ENCODE results near the gene BIVM.
"Not testable (repeated sequence)": the region's sequence is repeated elsewhere in the genome, so short reads cannot be mapped to it uniquely, and the experiment has no call there.

The BIVM gene

DNA sequence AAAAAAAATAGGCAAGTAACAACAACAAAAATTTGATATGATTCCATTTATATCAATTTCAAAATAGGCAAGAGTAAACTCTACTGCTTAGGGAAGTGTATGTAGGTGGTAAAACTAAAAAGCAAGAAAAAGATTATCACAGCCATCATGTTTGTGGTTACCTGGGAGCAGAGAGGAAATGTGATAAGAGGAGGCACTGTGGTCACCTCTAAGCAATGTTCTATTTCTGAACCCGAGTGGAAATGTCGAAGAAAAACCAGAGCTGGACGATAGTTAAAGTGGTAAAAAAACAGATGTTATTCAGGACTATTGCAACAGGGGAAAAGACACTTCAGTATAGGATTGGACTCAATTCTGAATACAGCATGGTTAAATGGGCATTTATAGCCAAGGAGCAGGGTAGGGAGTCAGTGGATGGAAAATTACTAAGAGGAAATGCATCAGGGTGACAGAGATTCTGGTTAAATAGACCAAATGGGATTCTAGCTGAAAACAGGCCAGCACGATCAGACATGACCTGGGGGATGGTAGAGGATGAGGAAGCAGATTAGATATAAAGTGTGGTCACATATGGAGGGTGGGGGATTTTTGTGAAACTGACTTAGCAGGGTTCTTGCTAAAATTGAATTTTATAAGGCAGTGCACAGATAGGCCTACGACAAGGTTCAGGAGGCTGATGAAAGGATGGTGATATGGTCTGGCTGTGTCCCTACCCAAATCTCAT, 19.3 kb upstream of the BIVM start:
- H3K4me1 Mint-ChIP-seq, result no peaks in the 10 kb centered on the region
- H3K36me3 Mint-ChIP-seq (ENCODE audit: low read depth), result peaks cover 38% of the 10 kb centered on the region
- TF ChIP-seq, protein P1, sequence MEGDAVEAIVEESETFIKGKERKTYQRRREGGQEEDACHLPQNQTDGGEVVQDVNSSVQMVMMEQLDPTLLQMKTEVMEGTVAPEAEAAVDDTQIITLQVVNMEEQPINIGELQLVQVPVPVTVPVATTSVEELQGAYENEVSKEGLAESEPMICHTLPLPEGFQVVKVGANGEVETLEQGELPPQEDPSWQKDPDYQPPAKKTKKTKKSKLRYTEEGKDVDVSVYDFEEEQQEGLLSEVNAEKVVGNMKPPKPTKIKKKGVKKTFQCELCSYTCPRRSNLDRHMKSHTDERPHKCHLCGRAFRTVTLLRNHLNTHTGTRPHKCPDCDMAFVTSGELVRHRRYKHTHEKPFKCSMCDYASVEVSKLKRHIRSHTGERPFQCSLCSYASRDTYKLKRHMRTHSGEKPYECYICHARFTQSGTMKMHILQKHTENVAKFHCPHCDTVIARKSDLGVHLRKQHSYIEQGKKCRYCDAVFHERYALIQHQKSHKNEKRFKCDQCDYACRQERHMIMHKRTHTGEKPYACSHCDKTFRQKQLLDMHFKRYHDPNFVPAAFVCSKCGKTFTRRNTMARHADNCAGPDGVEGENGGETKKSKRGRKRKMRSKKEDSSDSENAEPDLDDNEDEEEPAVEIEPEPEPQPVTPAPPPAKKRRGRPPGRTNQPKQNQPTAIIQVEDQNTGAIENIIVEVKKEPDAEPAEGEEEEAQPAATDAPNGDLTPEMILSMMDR (IDR thresholded peaks at IDR 0.05; ENCODE audit: unreplicated experiment in 3 of 3), result no peak
- peak overlapping the region in 1 of 3 experiments; percentile 6 for H3K27ac Mint-ChIP-seq
- H3K27me3 Mint-ChIP-seq (ENCODE audit: low read depth), result no peaks in the 10 kb centered on the region
- H3K9me3 Mint-ChIP-seq, result peaks cover 8% of the 10 kb centered on the region
- H3K4me3 Mint-ChIP-seq, result no peak overlapping the region

DNA sequence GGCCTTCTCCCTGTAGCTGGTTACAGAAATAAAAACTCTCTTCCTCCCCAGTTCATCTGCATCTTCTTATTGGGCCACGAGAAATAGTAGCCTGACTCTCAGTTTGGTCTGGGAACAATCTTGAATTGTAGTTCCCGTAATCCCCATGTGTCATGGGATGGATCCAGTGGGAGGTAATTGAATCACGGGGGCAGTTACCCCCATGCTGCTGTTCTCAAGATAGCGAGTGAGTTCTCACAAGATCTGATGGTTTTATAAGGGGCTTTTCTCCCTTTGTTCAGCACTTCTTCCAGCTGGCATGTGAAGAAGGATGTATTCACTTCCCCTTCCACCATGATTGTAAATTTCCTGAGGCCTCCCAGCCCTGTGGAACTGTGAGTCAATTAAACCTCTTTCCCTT, 18.3 kb upstream of the BIVM start:
- H3K9me3 Mint-ChIP-seq; H3K4me1 Mint-ChIP-seq; H3K4me3 Mint-ChIP-seq; H3K27me3 Mint-ChIP-seq (ENCODE audit: low read depth): not testable (repeated sequence)
- Mint-ChIP-seq H3K27ac (peak overlapping the region in 1 of 3 experiments; percentile 1), H3K36me3 (ENCODE audit: low read depth) (peaks cover 43% of the 10 kb centered on the region)

DNA sequence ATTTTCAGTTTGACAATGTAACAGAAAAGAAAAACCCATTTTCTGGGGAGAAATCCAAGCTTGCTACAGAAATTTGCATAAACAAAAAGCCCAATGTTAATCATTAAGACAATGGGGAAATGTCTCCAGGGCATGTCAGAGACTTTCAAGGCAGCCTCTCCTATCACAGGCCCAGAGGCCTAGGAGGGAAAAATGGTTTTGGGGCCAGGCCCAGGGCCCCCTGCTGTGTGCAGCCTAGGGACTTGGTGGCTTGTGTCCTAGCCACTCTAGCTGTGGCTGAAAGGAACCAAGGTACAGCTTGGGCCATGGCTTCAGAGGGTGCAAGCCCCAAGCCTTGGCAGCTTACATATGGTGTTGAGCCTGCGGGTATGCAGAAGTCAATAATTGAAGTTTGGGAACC, 17.3 kb upstream of the BIVM start:
- no peak overlapping the region for H3K4me3 Mint-ChIP-seq

DNA sequence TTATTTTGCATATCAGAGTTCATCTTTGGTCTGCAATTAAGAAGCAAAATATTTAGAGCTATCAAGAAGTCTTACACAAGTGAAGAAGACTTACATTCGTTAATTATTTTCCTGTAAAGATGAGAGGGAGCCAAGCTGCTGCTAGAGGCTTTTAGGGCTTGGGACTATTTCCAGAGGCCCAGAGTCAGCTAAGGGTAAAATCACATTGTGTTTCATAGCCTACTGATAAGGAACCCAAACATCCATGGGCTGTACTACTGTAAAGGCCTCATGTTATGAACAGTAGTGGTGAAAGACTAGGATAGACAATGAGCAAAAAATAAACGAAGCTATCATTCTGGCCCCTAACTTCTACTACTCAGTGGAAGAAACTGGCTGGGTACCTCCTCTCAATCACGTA, 14.4 kb upstream of the BIVM start:
- TF ChIP-seq, protein P1 (IDR thresholded peaks at IDR 0.05; ENCODE audit: unreplicated experiment in 3 of 3), result no peak
- no peaks in the 10 kb centered on the region for H3K4me1 Mint-ChIP-seq
- peak overlapping the region in 1 of 3 experiments; percentile 18 for H3K27ac Mint-ChIP-seq
- H3K36me3 Mint-ChIP-seq (ENCODE audit: low read depth), result peaks cover 70% of the 10 kb centered on the region
- H3K9me3 Mint-ChIP-seq, result peaks cover 8% of the 10 kb centered on the region
- H3K4me3 Mint-ChIP-seq, result no peak overlapping the region
- no peaks in the 10 kb centered on the region for H3K27me3 Mint-ChIP-seq (ENCODE audit: low read depth)

More for the DNA sequence above, 17.3 kb upstream of the BIVM start:
- Mint-ChIP-seq H3K9me3 (peaks cover 8% of the 10 kb centered on the region), H3K27ac (no peak overlapping the region), H3K36me3 (ENCODE audit: low read depth) (peaks cover 51% of the 10 kb centered on the region), H3K27me3 (ENCODE audit: low read depth) (no peaks in the 10 kb centered on the region), H3K4me1 (no peaks in the 10 kb centered on the region)
- TF ChIP-seq, protein P1 (IDR thresholded peaks at IDR 0.05; ENCODE audit: unreplicated experiment in 3 of 3), result no peak

DNA sequence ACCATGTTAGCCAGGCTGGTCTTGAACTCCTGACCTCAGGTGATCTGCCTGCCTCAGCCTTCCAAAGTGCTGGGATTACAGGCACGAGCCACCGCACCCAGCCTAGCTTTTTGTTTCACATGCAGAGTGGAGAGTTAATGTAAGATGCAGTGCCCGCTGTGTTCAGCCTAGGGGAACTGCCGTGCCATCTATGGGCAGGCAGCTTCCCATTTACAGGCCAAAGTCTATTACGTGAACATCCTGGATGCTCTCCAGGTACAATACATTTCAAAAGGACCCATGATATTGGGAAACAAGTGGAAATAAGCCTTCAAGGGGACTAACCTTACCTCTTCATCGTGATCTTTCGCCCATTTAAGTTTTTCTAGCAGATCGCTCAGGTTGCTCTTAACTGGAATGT, 10.2 kb upstream of the BIVM start:
- H3K36me3 Mint-ChIP-seq (ENCODE audit: low read depth), result peaks cover 59% of the 10 kb centered on the region
- no peak overlapping the region for H3K4me3 Mint-ChIP-seq
- no peak overlapping the region for H3K27ac Mint-ChIP-seq
- TF ChIP-seq, protein P1 (IDR thresholded peaks at IDR 0.05; ENCODE audit: unreplicated experiment in 3 of 3), result no peak
- H3K4me1 Mint-ChIP-seq, result no peaks in the 10 kb centered on the region
- no peaks in the 10 kb centered on the region for H3K27me3 Mint-ChIP-seq (ENCODE audit: low read depth)
- no peaks in the 10 kb centered on the region for H3K9me3 Mint-ChIP-seq

DNA sequence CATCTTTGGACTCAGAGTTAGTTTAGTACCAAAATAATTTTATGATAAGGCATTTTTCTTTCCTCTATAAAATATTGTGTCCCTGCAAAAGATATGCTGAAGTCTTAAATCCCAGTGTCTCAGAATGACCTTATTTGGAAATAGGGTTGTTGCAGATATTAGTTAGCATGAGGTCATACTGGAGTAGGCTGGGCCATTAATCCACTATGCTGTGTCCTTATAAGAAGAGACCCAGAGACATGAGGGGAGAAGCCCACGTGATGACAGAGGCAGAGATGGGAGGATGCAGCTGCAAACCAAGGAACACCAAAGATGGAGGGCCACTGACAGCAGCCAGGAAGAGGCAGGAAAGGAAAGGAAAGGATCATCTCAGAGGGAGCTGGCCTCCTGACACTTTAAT, 6.5 kb upstream of the BIVM start:
- Mint-ChIP-seq H3K27me3 (ENCODE audit: low read depth) (no peaks in the 10 kb centered on the region), H3K27ac (no peak overlapping the region), H3K4me1 (peaks cover 6% of the 10 kb centered on the region), H3K4me3 (no peak overlapping the region), H3K36me3 (ENCODE audit: low read depth) (peaks cover 45% of the 10 kb centered on the region), H3K9me3 (no peaks in the 10 kb centered on the region)
- TF ChIP-seq, protein P1 (IDR thresholded peaks at IDR 0.05; ENCODE audit: unreplicated experiment in 3 of 3), result no peak

Data from nephron (organoid).